K562 (cell line): ENCODE measurements around the gene MAN2B1. TPM values are rescaled to one million over a fixed set of nuclear protein-coding genes. Genes with fewer than 3 reads are reported as not detected.

Source experiments
- ATAC-seq: fragments of 200-7000 bp; cut with Tn5 transposase; 3 replicates; pipeline ENCODE4 v1.9.1; 2020; ENCODE audit warnings: moderate library complexity
- BruUV-seq: library from RNA; stranded (reverse); fragments of 400-500 nt; replicated peaks from 2 replicates; lab custom pipeline; 2021; lab: Mats Ljungman, UMichigan
- CTCF ChIA-PET: fragments of 300-600 bp; formaldehyde crosslinking; extraction: SDS; loops from one replicate; lab custom pipeline; 2021; ENCODE audit warnings: low intra/inter-chr PET ratio; lab: Yijun Ruan, JAX
- POLR2A ChIA-PET: fragments of 300-600, 350-650 bp; sonication (Branson Sonifier 250); formaldehyde crosslinking; extraction: SDS; loops from one replicate; lab custom pipeline; 2021; ENCODE audit warnings: antibody characterized with exemption, inconsistent platforms; lab: Yijun Ruan, JAX
- DNase-seq, 4 experiments: peaks; one replicate each; pipeline versions ENCODE4 v3.0.0 to v3.0.0-alpha.2; 2011 to 2018; ENCODE audit warnings: low spot score in 3 of 4, mixed read lengths in 3 of 4; ENCODE audit errors: extremely low read depth in 1 of 4
- FAIRE-seq: peaks from 2 replicates; lab custom pipeline; 2011; peaks lifted over from hg19 to GRCh38; lab: Jason Lieb, UNC
- H2AFZ ChIP-seq: 2 replicates; pipeline ENCODE4 v1.6.0; 2011; ENCODE audit warnings: low read depth, low read length, control low read depth, inconsistent platforms
- H3K27ac ChIP-seq: fragments of 200-600 bp; 3 replicates; pipeline ENCODE4 v1.8.0; 2011; ENCODE audit warnings: low read depth, mild to moderate bottlenecking, control low read depth, inconsistent platforms, low read length, moderate library complexity, mixed read lengths; ENCODE audit errors: extremely low read depth
- H3K27me3 ChIP-seq, 2 experiments: fragments of 300-600 bp in 1 of 2; 2 replicates in 1 of 2; 3 replicates in 1 of 2; pipeline versions ENCODE4 v1.6.0 to v1.8.0; 2011; ENCODE audit warnings: inconsistent platforms in 2 of 2, low read length in 2 of 2, mild to moderate bottlenecking in 1 of 2, mixed read lengths in 1 of 2, moderate library complexity in 1 of 2; ENCODE audit not compliant: control insufficient read depth in 2 of 2, insufficient read depth in 2 of 2
- H3K36me3 ChIP-seq: fragments of 300-600 bp; 3 replicates; pipeline ENCODE4 v1.8.0; 2011; ENCODE audit warnings: mild to moderate bottlenecking, low read length, inconsistent platforms; ENCODE audit not compliant: control insufficient read depth, insufficient read depth
- H3K4me1 ChIP-seq, 2 experiments: fragments of 200-600 bp in 1 of 2; replicated peaks in 1 of 2; 2 replicates in 1 of 2; 3 replicates in 1 of 2; pipeline versions ENCODE4 v1.5.1 to v1.8.0; 2011; ENCODE audit warnings: inconsistent platforms in 2 of 2, low read length in 2 of 2, mild to moderate bottlenecking in 1 of 2, mixed read lengths in 1 of 2, moderate library complexity in 1 of 2; ENCODE audit not compliant: control insufficient read depth in 2 of 2, insufficient read depth in 2 of 2
- H3K4me2 ChIP-seq: 2 replicates; pipeline ENCODE4 v1.6.1; 2011; ENCODE audit warnings: low read length, control low read depth, inconsistent platforms, mixed read lengths; ENCODE audit not compliant: insufficient read depth
- H3K4me3 ChIP-seq: fragments of 200-600 bp; sonication (generic), shearing (Covaris generic); 2 replicates; pipeline ENCODE4 v1.5.1; 2016; ENCODE audit warnings: control low read depth, inconsistent platforms
- H3K79me2 ChIP-seq: fragments of 200-600 bp; 3 replicates; pipeline ENCODE4 v1.8.0; 2011; ENCODE audit warnings: low read length, inconsistent platforms; ENCODE audit not compliant: control insufficient read depth, insufficient read depth
- H3K9ac ChIP-seq, 2 experiments: 2 replicates each; pipeline versions ENCODE4 v1.6.0 to v1.6.1; 2011; ENCODE audit warnings: low read depth in 2 of 2, low read length in 2 of 2, control low read depth in 1 of 2, inconsistent platforms in 1 of 2, mild to moderate bottlenecking in 1 of 2, mixed read lengths in 1 of 2; ENCODE audit not compliant: insufficient read depth in 1 of 2
- H3K9me1 ChIP-seq: one replicate; pipeline ENCODE4 v1.6.0; 2011; ENCODE audit warnings: inconsistent platforms, mild to moderate bottlenecking, low read length, moderate library complexity; ENCODE audit not compliant: control insufficient read depth, insufficient read depth
- H3K9me3 ChIP-seq: replicated peaks from 2 replicates; pipeline ENCODE4 v1.5.1; 2011; ENCODE audit warnings: low read depth, low read length, inconsistent platforms; ENCODE audit not compliant: control insufficient read depth, insufficient read depth
- H4K20me1 ChIP-seq: replicated peaks from 2 replicates; pipeline ENCODE4 v1.6.1; 2011; ENCODE audit warnings: low read length, inconsistent platforms, mixed read lengths; ENCODE audit not compliant: control insufficient read depth, insufficient read depth
- CEBPG ChIP-seq, 3 experiments: fragments of 200-800 bp in 1 of 3; sonication (Bioruptor generic) in 1 of 3; sonication (generic) in 1 of 3; formaldehyde crosslinking in 1 of 3; IDR thresholded peaks in 2 of 3; conservative IDR thresholded peaks in 1 of 3; 2 replicates each; pipeline versions ENCODE4 v1.6.1 to v1.8.0; 2016 to 2022; ENCODE audit warnings: missing compliant biosample characterization in 2 of 3, missing genetic modification characterization in 2 of 3, mild to moderate bottlenecking in 1 of 3, missing genetic modification reagents in 1 of 3
- DDX20 ChIP-seq: fragments of 450-650 bp; IDR thresholded peaks from 2 replicates; pipeline ENCODE4 v1.6.1; 2016; ENCODE audit warnings: missing genetic modification characterization, low read depth, mild to moderate bottlenecking, missing compliant biosample characterization, moderate library complexity
- FOXK1 ChIP-seq: sonication (generic); formaldehyde crosslinking; IDR thresholded peaks from 2 replicates; pipeline ENCODE4 v1.8.0; 2022; ENCODE audit warnings: missing genetic modification reagents, mild to moderate bottlenecking, borderline replicate concordance
- MCM5 ChIP-seq: fragments of 450-650 bp; IDR thresholded peaks from 2 replicates; pipeline ENCODE4 v1.6.1; 2016; ENCODE audit warnings: low read depth
- MTA2 ChIP-seq: fragments of 450-650 bp; IDR thresholded peaks from 2 replicates; pipeline ENCODE4 v1.6.1; 2016; ENCODE audit warnings: low read depth
- MYBL2 ChIP-seq, 2 experiments: fragments of 450-650 bp in 1 of 2; sonication (generic) in 1 of 2; formaldehyde crosslinking in 1 of 2; IDR thresholded peaks; 2 replicates each; pipeline versions ENCODE4 v1.6.1 to v1.8.1; 2017 to 2022; ENCODE audit warnings: borderline replicate concordance in 1 of 2, inconsistent platforms in 1 of 2, low read depth in 1 of 2, mild to moderate bottlenecking in 1 of 2, missing genetic modification reagents in 1 of 2, moderate library complexity in 1 of 2
- PHTF2 ChIP-seq: fragments of 250-450 bp; sonication (Bioruptor Pico); IDR thresholded peaks from 2 replicates; pipeline ENCODE4 v1.5.0; 2021; ENCODE audit warnings: mild to moderate bottlenecking
- RBFOX2 ChIP-seq: fragments of 200-400 bp; formaldehyde crosslinking; IDR thresholded peaks from 2 replicates; pipeline ENCODE4 v1.6.1; 2017; ENCODE audit warnings: low read depth, mild to moderate bottlenecking, low read length, moderate library complexity
- SNAPC5 ChIP-seq: fragments of 250-450 bp; sonication (Bioruptor Pico); IDR thresholded peaks from 2 replicates; pipeline ENCODE4 v1.8.0; 2021; ENCODE audit warnings: moderate library complexity, mild to moderate bottlenecking, inconsistent platforms
- ZEB2 ChIP-seq: fragments of 450-650 bp; IDR thresholded peaks from 2 replicates; pipeline ENCODE4 v1.6.1; 2016
- ZNF146 ChIP-seq: IDR thresholded peaks from one replicate; pipeline ENCODE4 v1.6.1; 2018; ENCODE audit warnings: missing compliant biosample characterization; ENCODE audit not compliant: unreplicated experiment
- ZNF24 ChIP-seq: fragments of 450-650 bp; IDR thresholded peaks from 2 replicates; pipeline ENCODE4 v1.6.1; 2016
- ZNF551 ChIP-seq: fragments of 250-450 bp; sonication (Bioruptor Pico); IDR thresholded peaks from 2 replicates; pipeline ENCODE4 v1.5.0; 2021; ENCODE audit warnings: mild to moderate bottlenecking, moderate library complexity
- WGBS: fragments of 100-300 bp; shearing (Covaris generic); methylation state at CpG from one replicate; pipeline ENCODE4 v1.1.6; 2016; ENCODE audit warnings: low coverage, mixed read lengths; ENCODE audit not compliant: insufficient coverage; ENCODE audit errors: missing lambda C conversion rate; 5-methylcytosine and 5-hydroxymethylcytosine counted together
- in situ Hi-C: fragments of 300-500 bp; cut with MboI; formaldehyde crosslinking; loops from 4 replicates; pipeline ENCODE4 v1.15.0; 2018; ENCODE audit warnings: inconsistent platforms, mixed read lengths
- intact Hi-C: fragments of 100-400 bp; cut with micrococcal nuclease; formaldehyde crosslinking; loops from 2 replicates; pipeline ENCODE4 v1.14.2; 2022
- polyA plus RNA-seq, 8 experiments: library from polyadenylated mRNA; depleted of rRNA in 4 of 8; stranded (reverse) in 5 of 8; unstranded in 3 of 8; fragments of >200 nt; fragmentation: Nextera tagmentation in 2 of 8; fragmentation: Illumina TruSeq in 1 of 8; extraction: Ambion mirVana in 2 of 8; extraction: Trizol in 1 of 8; gene quantifications; 2 replicates each; pipeline versions ENCODE4 v1.2.1 to v1.2.3, GENCODE V29; 2011 to 2014; ENCODE audit warnings: inconsistent platforms in 1 of 8, missing spikeins in 1 of 8
- total RNA-seq, 7 experiments: library from RNA; depleted of rRNA in 6 of 7; stranded (reverse); fragments of >200 nt in 6 of 7; fragmentation: Illumina TruSeq in 2 of 7; extraction: Trizol in 2 of 7; gene quantifications; 2 replicates each; pipeline versions ENCODE4 v1.2.1 to v1.2.3, GENCODE V29; 2011 to 2021; ENCODE audit warnings: low replicate concordance in 1 of 7
- TF ChIP-seq, protein P1 (sequence below): sonication (generic); formaldehyde crosslinking; IDR thresholded peaks from 2 replicates; pipeline ENCODE4 v1.8.0; 2022; ENCODE audit warnings: missing genetic modification reagents, mild to moderate bottlenecking, borderline replicate concordance

Gene MAN2B1
- total and polyA plus RNA-seq, 9 of the 15 experiments (the other 6 are each of a cell fraction or from before 2014, with no cell fraction given): 0.59 to 33.8 (median 11.4) TPM

DNA sequence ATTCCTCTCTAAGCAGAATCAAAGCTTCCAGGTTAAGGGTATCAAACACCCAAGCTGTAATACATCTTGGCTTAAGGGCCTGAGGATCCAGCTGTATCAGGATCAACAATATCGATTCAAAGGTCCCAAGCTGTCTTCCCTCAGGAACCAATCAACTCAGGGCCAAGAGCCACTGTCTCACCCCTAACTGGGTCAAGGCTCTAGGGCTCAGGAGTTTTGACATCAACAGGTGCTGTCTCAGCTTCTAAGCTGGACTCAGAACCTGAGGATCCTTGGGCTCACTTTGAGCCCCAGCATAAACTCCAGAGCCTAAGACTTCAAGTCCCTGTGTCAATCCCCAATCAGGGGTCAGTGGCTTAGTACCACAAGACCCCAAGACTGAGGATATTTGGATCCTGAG is 29.0 kb upstream of the MAN2B1 start:
- Histone ChIP-seq H3K79me2 (peaks cover 7% of the 10 kb centered on the region; the same call in 1 of the 3 replicates), H3K9me3 (no peaks in the 10 kb centered on the region), H3K27me3 (no peaks in the 10 kb centered on the region; a peak in 1 of 5 replicates), H4K20me1 (no peaks in the 10 kb centered on the region), H3K4me2 (peak overlapping the region; percentile 91), H3K36me3 (peaks cover 50% of the 10 kb centered on the region), H3K4me3 (peak overlapping the region; percentile 82), H2AFZ (no peak overlapping the region), H3K9ac (peak overlapping the region; percentile 42 to 93; a peak in 3 of 4 replicates), H3K4me1 (peaks cover 0 to 30% of the 10 kb centered on the region in 2 experiments; a peak in 3 of 5 replicates), H3K27ac (peak overlapping the region; percentile 22; the same call in 2 of the 3 replicates), H3K9me1 (no peaks in the 10 kb centered on the region)
- intact Hi-C loops (no loop called here), in situ Hi-C loops (no loop called here)
- ATAC-seq (no peak), FAIRE-seq (no peak), DNase-seq (no peak)
- TF ChIP-seq ZNF24: no peak
- no peak for TF ChIP-seq CEBPG (CRISPR knock-in tag; IDR thresholded peaks at IDR 0.05)
- no peak for TF ChIP-seq CEBPG (tag; conservative IDR thresholded peaks at IDR 0.05 in 1 of 2, IDR thresholded peaks at IDR 0.05 in 1 of 2)
- TF ChIP-seq MTA2: no peak
- TF ChIP-seq ZEB2: no peak
- TF ChIP-seq MCM5: no peak
- TF ChIP-seq FOXK1 (CRISPR knock-in tag): no peak
- TF ChIP-seq DDX20 (tag): no peak
- TF ChIP-seq ZNF146 (CRISPR knock-in tag): no peak
- TF ChIP-seq RBFOX2: no peak
- no peak for TF ChIP-seq PHTF2 (CRISPR knock-in tag)
- TF ChIP-seq MYBL2 (IDR thresholded peaks at IDR 0.05; ENCODE audit: low read depth): no peak
- no peak for TF ChIP-seq MYBL2 (CRISPR knock-in tag; IDR thresholded peaks at IDR 0.05; ENCODE audit: borderline replicate concordance)
- no peak for TF ChIP-seq ZNF551 (CRISPR knock-in tag)
- TF ChIP-seq, protein P1, sequence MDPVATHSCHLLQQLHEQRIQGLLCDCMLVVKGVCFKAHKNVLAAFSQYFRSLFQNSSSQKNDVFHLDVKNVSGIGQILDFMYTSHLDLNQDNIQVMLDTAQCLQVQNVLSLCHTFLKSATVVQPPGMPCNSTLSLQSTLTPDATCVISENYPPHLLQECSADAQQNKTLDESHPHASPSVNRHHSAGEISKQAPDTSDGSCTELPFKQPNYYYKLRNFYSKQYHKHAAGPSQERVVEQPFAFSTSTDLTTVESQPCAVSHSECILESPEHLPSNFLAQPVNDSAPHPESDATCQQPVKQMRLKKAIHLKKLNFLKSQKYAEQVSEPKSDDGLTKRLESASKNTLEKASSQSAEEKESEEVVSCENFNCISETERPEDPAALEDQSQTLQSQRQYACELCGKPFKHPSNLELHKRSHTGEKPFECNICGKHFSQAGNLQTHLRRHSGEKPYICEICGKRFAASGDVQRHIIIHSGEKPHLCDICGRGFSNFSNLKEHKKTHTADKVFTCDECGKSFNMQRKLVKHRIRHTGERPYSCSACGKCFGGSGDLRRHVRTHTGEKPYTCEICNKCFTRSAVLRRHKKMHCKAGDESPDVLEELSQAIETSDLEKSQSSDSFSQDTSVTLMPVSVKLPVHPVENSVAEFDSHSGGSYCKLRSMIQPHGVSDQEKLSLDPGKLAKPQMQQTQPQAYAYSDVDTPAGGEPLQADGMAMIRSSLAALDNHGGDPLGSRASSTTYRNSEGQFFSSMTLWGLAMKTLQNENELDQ: no peak
- no peak for TF ChIP-seq SNAPC5
- CTCF ChIA-PET: no interaction called here
- no TSS peak for BruUV-seq
- WGBS: 50% methylated on average over 1 of the region's 1 CpG
- POLR2A ChIA-PET: interaction anchor here (0.7 to 2.6 kb wide), 3 partner anchors 10 to 488 kb away, joined by 3 to 21 read pairs (median 4); no protein-coding TSS in a partner anchor
